ENCODE measurements around the gene SIRT3. TPM values are rescaled to one million over a fixed set of nuclear protein-coding genes. Genes with fewer than 3 reads are reported as not detected.

SIRT3 gene
- total and polyA plus RNA-seq, 7 experiments from 2014 or later, result 9.9 to 34.8 (median 23.8) TPM

DNA sequence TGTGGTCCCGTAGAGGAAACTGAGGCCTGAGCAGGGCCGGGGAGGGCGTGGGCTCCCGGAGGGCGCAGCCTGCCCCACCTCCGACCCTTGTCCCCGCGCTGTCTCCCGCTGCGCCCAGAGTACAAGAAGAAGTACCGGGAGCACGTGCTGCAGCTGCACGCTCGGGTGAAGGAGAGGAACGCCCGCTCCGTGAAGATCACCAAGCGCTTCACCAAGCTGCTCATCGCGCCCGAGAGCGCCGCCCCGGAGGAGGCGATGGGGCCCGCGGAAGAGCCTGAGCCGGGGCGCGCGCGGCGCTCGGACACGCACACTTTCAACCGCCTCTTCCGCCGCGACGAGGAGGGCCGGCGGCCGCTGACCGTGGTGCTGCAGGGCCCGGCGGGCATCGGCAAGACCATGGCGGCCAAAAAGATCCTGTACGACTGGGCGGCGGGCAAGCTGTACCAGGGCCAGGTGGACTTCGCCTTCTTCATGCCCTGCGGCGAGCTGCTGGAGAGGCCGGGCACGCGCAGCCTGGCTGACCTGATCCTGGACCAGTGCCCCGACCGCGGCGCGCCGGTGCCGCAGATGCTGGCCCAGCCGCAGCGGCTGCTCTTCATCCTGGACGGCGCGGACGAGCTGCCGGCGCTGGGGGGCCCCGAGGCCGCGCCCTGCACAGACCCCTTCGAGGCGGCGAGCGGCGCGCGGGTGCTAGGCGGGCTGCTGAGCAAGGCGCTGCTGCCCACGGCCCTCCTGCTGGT lies 44.0 kb upstream of the SIRT3 start:
- Histone ChIP-seq H3K9me3 (ENCODE audit: control insufficient read depth in 2 of 3, low read length in 3 of 3) (no peaks in the 10 kb centered on the region), H3K36me3 (ENCODE audit: control insufficient read depth in 2 of 3, insufficient read depth in 3 of 3, low read length in 3 of 3) (no peaks in the 10 kb centered on the region), H3K4me1 (ENCODE audit: control insufficient read depth in 2 of 2, insufficient read depth in 2 of 2, low read length in 2 of 2) (peaks cover 22% of the 10 kb centered on the region in 2 donors), H3K27ac (ENCODE audit: low read depth, low read length) (peak overlapping the region; percentile 61), H3K27me3 (ENCODE audit: control insufficient read depth in 2 of 2, insufficient read depth in 2 of 2, low read length in 2 of 2) (no peaks in the 10 kb centered on the region), H3K4me3 (ENCODE audit: low read length) (peak overlapping the region; percentile 75)
- H3K4me3 Mint-ChIP-seq, result peak overlapping the region; percentile 85 to 96 (median 90)
- H3K36me3 Mint-ChIP-seq, result peaks cover 0 to 55% (median 14%) of the 10 kb centered on the region in 5 donors
- intact Hi-C loops (cut with micrococcal nuclease), result loop anchor here (1.0 to 2.0 kb wide), 7 partner anchors 8 to 73 kb away; partner anchors contain the start of genes BET1L (in 1 of the 2), PGGHG (in 1 of the 2) and RIC8A (in 1 of the 2)
- H3K27me3 Mint-ChIP-seq, result peaks cover 0 to 53% (median 0%) of the 10 kb centered on the region in 5 donors
- H3K4me1 Mint-ChIP-seq, result peaks cover 37 to 67% (median 53%) of the 10 kb centered on the region in 7 donors
- peaks cover 0 to 11% (median 2%) of the 10 kb centered on the region in 11 donors for H3K9me3 Mint-ChIP-seq
- ChIA-PET CTCF (interaction anchor here (0.7 to 5.0 kb wide), 8 partner anchors 12 to 75 kb away, joined by 3 to 34 read pairs (median 4); partner anchors contain the start of genes BET1L and RIC8A), POLR2A (interaction anchor here (0.6 to 15.1 kb wide), 21 partner anchors 4 to 255 kb away, joined by 3 to 330 read pairs (median 7); partner anchors contain the start of genes BET1L, HRAS, IFITM2 and NLRP6)
- peak; percentile 70 for ATAC-seq
- DNase-seq, result peak in 6 of 9 donors; percentile 40 to 59 (median 54)
- H3K27ac Mint-ChIP-seq, result peak overlapping the region in 6 of 9 donors; percentile 84 to 90 (median 86)

GRCh38 chr11:279040-279965 lies 43.2 kb upstream of the SIRT3 start:
- ATAC-seq, result peak; percentile 48
- ChIA-PET POLR2A (interaction anchor here (0.6 to 15.1 kb wide), 20 partner anchors 3 to 256 kb away, joined by 3 to 330 read pairs (median 5); partner anchors contain the start of genes BET1L, HRAS, IFITM2 and NLRP6), CTCF (interaction anchor here (0.7 to 5.0 kb wide), 5 partner anchors 11 to 92 kb away, joined by 3 to 34 read pairs (median 3); no protein-coding TSS in a partner anchor)
- Mint-ChIP-seq H3K4me1 (peaks cover 39 to 68% (median 53%) of the 10 kb centered on the region in 7 donors), H3K36me3 (peaks cover 0 to 52% (median 14%) of the 10 kb centered on the region in 5 donors), H3K27me3 (peaks cover 0 to 55% (median 0%) of the 10 kb centered on the region in 5 donors), H3K4me3 (peak overlapping the region; percentile 80 to 93 (median 88)), H3K9me3 (peaks cover 0 to 11% (median 2%) of the 10 kb centered on the region in 11 donors), H3K27ac (peak overlapping the region in 6 of 9 donors; percentile 82 to 93 (median 88))
- Histone ChIP-seq H3K4me3 (ENCODE audit: low read length) (peak overlapping the region; percentile 52), H3K9me3 (ENCODE audit: control insufficient read depth in 2 of 3, low read length in 3 of 3) (no peaks in the 10 kb centered on the region), H3K36me3 (ENCODE audit: control insufficient read depth in 2 of 3, insufficient read depth in 3 of 3, low read length in 3 of 3) (no peaks in the 10 kb centered on the region), H3K27me3 (ENCODE audit: control insufficient read depth in 2 of 2, insufficient read depth in 2 of 2, low read length in 2 of 2) (no peaks in the 10 kb centered on the region), H3K27ac (ENCODE audit: low read depth, low read length) (peak overlapping the region; percentile 61), H3K4me1 (ENCODE audit: control insufficient read depth in 2 of 2, insufficient read depth in 2 of 2, low read length in 2 of 2) (peaks cover 22% of the 10 kb centered on the region in 2 donors)
- intact Hi-C loops (cut with micrococcal nuclease), result no loop called here
- peak in 4 of 9 donors; percentile 12 to 35 (median 28) for DNase-seq

DNA sequence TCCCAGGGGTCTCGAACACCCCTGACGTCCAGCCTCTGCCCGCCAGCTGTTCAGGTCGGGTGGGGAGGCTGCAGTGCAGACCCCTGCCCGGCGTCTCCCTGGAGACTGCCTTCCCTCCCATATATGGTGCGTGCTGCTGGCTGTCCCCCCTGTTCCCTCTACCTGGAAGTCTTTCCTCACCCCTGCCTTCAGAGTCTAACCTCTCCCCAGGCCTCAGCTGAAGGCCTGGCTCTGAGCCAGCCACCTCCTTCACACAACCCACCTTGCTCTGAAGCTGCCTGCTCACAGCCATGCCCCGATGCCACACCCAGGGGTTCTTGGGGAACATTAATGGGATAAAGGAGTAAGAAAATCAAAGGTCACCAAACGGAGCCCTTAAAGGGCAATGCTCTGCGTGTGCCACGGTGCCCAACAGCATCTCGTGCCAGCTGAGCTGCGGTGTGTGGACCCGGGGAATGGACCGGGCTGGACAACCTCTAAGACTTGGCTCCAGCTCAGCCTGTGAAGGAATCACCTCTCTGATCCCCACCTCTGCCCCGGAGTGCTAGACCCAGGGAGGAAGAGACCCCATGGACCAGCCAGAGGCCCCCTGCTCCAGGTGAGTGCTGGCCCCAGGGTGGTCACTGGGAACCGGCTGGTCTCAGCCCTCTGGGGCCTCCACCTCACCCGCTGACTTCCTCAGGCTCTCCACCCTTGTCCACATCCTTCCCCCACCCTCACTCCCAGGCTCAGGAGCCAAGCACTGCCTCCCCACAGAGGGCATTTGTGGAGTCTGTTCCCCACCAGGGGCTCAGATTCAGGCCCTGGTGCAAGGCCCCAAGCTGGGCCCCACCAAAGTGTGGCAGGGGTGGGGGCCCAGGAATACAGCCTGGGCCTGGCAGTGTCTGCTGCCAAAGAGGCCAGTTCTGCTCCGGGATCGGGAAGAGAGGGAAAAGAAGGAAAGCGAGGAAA lies 42.1 kb upstream of the SIRT3 start, which contains the start of gene NLRP6:
Gene NLRP6, plus strand, starts transcription at position 407 of the 951 bp plus-strand sequence. Its CDS starts 163 bp downstream, at position 570.
- Mint-ChIP-seq H3K4me3 (peak within 1 kb of the TSS; percentile 70 to 93 (median 87)), H3K27ac (peak within 1 kb of the TSS in 8 of 9 donors; percentile 82 to 93 (median 89)), H3K4me1 (peaks cover 36 to 62% (median 47%) of the 10 kb centered on the region in 7 donors), H3K27me3 (peaks cover 0 to 58% (median 0%) of the 10 kb centered on the region in 5 donors), H3K36me3 (peaks cover 0 to 47% (median 11%) of the 10 kb centered on the region in 5 donors), H3K9me3 (peaks cover 0 to 11% (median 2%) of the 10 kb centered on the region in 11 donors)
- peak within 1 kb of the TSS; percentile 61 for H3K27ac ChIP-seq (ENCODE audit: low read depth, low read length)
- CTCF ChIA-PET, result interaction anchor here (0.6 to 5.0 kb wide), 6 partner anchors 10 to 481 kb away, joined by 3 to 34 read pairs (median 3); no protein-coding TSS in a partner anchor
- no peaks in the 10 kb centered on the region for H3K9me3 ChIP-seq (ENCODE audit: control insufficient read depth in 2 of 3, low read length in 3 of 3)
- POLR2A ChIA-PET, result interaction anchor here (0.6 to 15.1 kb wide), 13 partner anchors 2 to 129 kb away, joined by 3 to 330 read pairs (median 4); partner anchors contain the start of genes BET1L, NLRP6, PGGHG and RIC8A
- no peaks in the 10 kb centered on the region for H3K36me3 ChIP-seq (ENCODE audit: control insufficient read depth in 2 of 3, insufficient read depth in 3 of 3, low read length in 3 of 3)
- H3K4me1 ChIP-seq (ENCODE audit: control insufficient read depth in 2 of 2, insufficient read depth in 2 of 2, low read length in 2 of 2), result peaks cover 22% of the 10 kb centered on the region in 2 donors
- no peak for ATAC-seq
- no peaks in the 10 kb centered on the region for H3K27me3 ChIP-seq (ENCODE audit: control insufficient read depth in 2 of 2, insufficient read depth in 2 of 2, low read length in 2 of 2)
- peak in 2 of 9 donors; percentile 22 to 32 for DNase-seq
- intact Hi-C loops (cut with micrococcal nuclease), result no loop called here
- peak within 1 kb of the TSS; percentile 52 for H3K4me3 ChIP-seq (ENCODE audit: low read length)

- ATAC-seq (no peak), DNase-seq (no peak)
- no peaks in the 10 kb centered on the region for H3K36me3 ChIP-seq (ENCODE audit: control insufficient read depth in 2 of 3, insufficient read depth in 3 of 3, low read length in 3 of 3)
- ChIA-PET CTCF (no interaction called here), POLR2A (interaction anchor here (0.6 to 14.9 kb wide), 5 partner anchors 9 to 83 kb away, joined by 3 to 330 read pairs (median 5); partner anchors contain the start of genes NLRP6 and PGGHG)
- no peaks in the 10 kb centered on the region for H3K27me3 ChIP-seq (ENCODE audit: control insufficient read depth in 2 of 2, insufficient read depth in 2 of 2, low read length in 2 of 2)
- H3K9me3 Mint-ChIP-seq, result peaks cover 0 to 11% (median 2%) of the 10 kb centered on the region in 11 donors
- H3K9me3 ChIP-seq (ENCODE audit: control insufficient read depth in 2 of 3, low read length in 3 of 3), result no peaks in the 10 kb centered on the region
- intact Hi-C loops (cut with micrococcal nuclease), result no loop called here
- H3K4me3 ChIP-seq (ENCODE audit: low read length), result no peak overlapping the region
- H3K4me3 Mint-ChIP-seq, result peak overlapping the region in 1 of 10 donors; percentile 74
- H3K27ac ChIP-seq (ENCODE audit: low read depth, low read length), result no peak overlapping the region
- H3K4me1 ChIP-seq (ENCODE audit: control insufficient read depth in 2 of 2, insufficient read depth in 2 of 2, low read length in 2 of 2), result peaks cover 6 to 13% of the 10 kb centered on the region in 2 donors
- H3K27ac Mint-ChIP-seq, result peak overlapping the region in 6 of 9 donors; percentile 72 to 91 (median 87)
- H3K4me1 Mint-ChIP-seq, result peaks cover 25 to 46% (median 31%) of the 10 kb centered on the region in 7 donors
- H3K27me3 Mint-ChIP-seq, result peaks cover 0 to 42% (median 0%) of the 10 kb centered on the region in 5 donors
- H3K36me3 Mint-ChIP-seq, result peaks cover 0 to 31% (median 11%) of the 10 kb centered on the region in 5 donors
Observed at GRCh38 chr11:276219-276618, 40.1 kb upstream of the SIRT3 start.

- ChIA-PET POLR2A (interaction anchor here (1.7 to 13.0 kb wide), 3 partner anchors 13 to 177 kb away, joined by 4 to 192 read pairs (median 4); partner anchors contain the start of genes NLRP6, PGGHG and PTDSS2), CTCF (interaction anchor here (1.1 to 1.4 kb wide), 2 partner anchors 13 to 22 kb away, joined by 3 read pairs; no protein-coding TSS in a partner anchor)
- Histone ChIP-seq H3K4me3 (ENCODE audit: low read length) (no peak overlapping the region), H3K4me1 (ENCODE audit: control insufficient read depth in 2 of 2, insufficient read depth in 2 of 2, low read length in 2 of 2) (peaks cover 20 to 22% of the 10 kb centered on the region in 2 donors), H3K36me3 (ENCODE audit: control insufficient read depth in 2 of 3, insufficient read depth in 3 of 3, low read length in 3 of 3) (no peaks in the 10 kb centered on the region), H3K27me3 (ENCODE audit: control insufficient read depth in 2 of 2, insufficient read depth in 2 of 2, low read length in 2 of 2) (no peaks in the 10 kb centered on the region), H3K9me3 (ENCODE audit: control insufficient read depth in 2 of 3, low read length in 3 of 3) (no peaks in the 10 kb centered on the region), H3K27ac (ENCODE audit: low read depth, low read length) (no peak overlapping the region)
- Mint-ChIP-seq H3K4me1 (peaks cover 29 to 58% (median 38%) of the 10 kb centered on the region in 7 donors), H3K27me3 (peaks cover 0 to 31% (median 0%) of the 10 kb centered on the region in 5 donors), H3K9me3 (peaks cover 0 to 11% (median 0%) of the 10 kb centered on the region in 11 donors), H3K4me3 (no peak overlapping the region), H3K36me3 (peaks cover 0 to 21% (median 11%) of the 10 kb centered on the region in 5 donors), H3K27ac (peak overlapping the region in 6 of 9 donors; percentile 32 to 91 (median 74))
- no peak for ATAC-seq
- no peak for DNase-seq
- intact Hi-C loops (cut with micrococcal nuclease), result no loop called here
Observed at GRCh38 chr11:272931-273198, 36.7 kb upstream of the SIRT3 start.
